B cell (primary cell): Measurements from ENCODE around the gene ADGRA1. TPM values are rescaled to one million over a fixed set of nuclear protein-coding genes. Genes with fewer than 3 reads are reported as not detected.

Experiments
- ATAC-seq: fragments of 200-7000 bp; cut with Tn5 transposase; one replicate; pipeline ENCODE4 v1.10.0; 2021; ENCODE audit warnings: low read depth, mild to moderate bottlenecking, moderate number of reproducible peaks, moderate library complexity
- CTCF ChIA-PET: fragments of 350-600 bp; sonication (Branson Sonifier 250); formaldehyde crosslinking; loops from one replicate; lab custom pipeline; 2021; ENCODE audit warnings: antibody characterized with exemption, inconsistent platforms; lab: Charles Lee
- POLR2A ChIA-PET: fragments of 350-600 bp; sonication (Branson Sonifier 250); formaldehyde crosslinking; loops from one replicate; lab custom pipeline; 2021; ENCODE audit warnings: antibody characterized with exemption; lab: Charles Lee
- DNase-seq: peaks from one replicate; pipeline ENCODE4 v3.0.0; 2013
- H2AFZ ChIP-seq: 2 replicates; pipeline ENCODE4 v1.6.1; 2012; ENCODE audit warnings: mild to moderate bottlenecking, low read depth, low read length; ENCODE audit not compliant: insufficient read depth, poor library complexity, severe bottlenecking
- H3K27ac ChIP-seq, 2 donors: 1 replicate in 1 of 2; 2 replicates in 1 of 2; pipeline ENCODE4 v1.5.1; 2012 to 2013; ENCODE audit warnings: low read length in 2 of 2, mild to moderate bottlenecking in 2 of 2, moderate library complexity in 1 of 2
- H3K27me3 ChIP-seq, 4 experiments: fragments of 200-600 bp in 1 of 4; sonication (generic) in 1 of 4; replicated peaks in 1 of 4; 1 replicate in 2 of 4; 2 replicates in 2 of 4; pipeline versions ENCODE4 v1.6.1 to v1.7.0; 2013 to 2016; ENCODE audit warnings: low read length in 3 of 4, mild to moderate bottlenecking in 2 of 4, mixed read lengths in 1 of 4, moderate library complexity in 1 of 4; ENCODE audit not compliant: insufficient read depth in 4 of 4, control insufficient read depth in 3 of 4; ENCODE audit errors: control extremely low read depth in 1 of 4
- H3K36me3 ChIP-seq, 2 experiments: replicated peaks in 1 of 2; 1 replicate in 1 of 2; 2 replicates in 1 of 2; pipeline versions ENCODE4 v1.6.1 to v1.7.1; 2013; ENCODE audit warnings: low read length in 1 of 2; ENCODE audit not compliant: insufficient read depth in 2 of 2, control insufficient read depth in 1 of 2; ENCODE audit errors: control extremely low read depth in 1 of 2, extremely low read depth in 1 of 2
- H3K4me1 ChIP-seq, 2 donors: fragments of 200-600 bp in 1 of 2; sonication (generic) in 1 of 2; 1 replicate in 1 of 2; 2 replicates in 1 of 2; pipeline versions ENCODE4 v1.5.1 to v1.6.1; 2013 to 2017; ENCODE audit warnings: low read length in 2 of 2; ENCODE audit not compliant: control insufficient read depth in 2 of 2, insufficient read depth in 2 of 2
- H3K4me2 ChIP-seq: replicated peaks from 2 replicates; pipeline ENCODE3; 2012; ENCODE audit warnings: mild to moderate bottlenecking, low read depth, low read length; ENCODE audit not compliant: poor library complexity, severe bottlenecking
- H3K4me3 ChIP-seq, 5 experiments: fragments of 200-600 bp in 1 of 5; sonication (generic) in 1 of 5; 1 replicate in 3 of 5; 2 replicates in 2 of 5; pipeline versions ENCODE4 v1.5.1 to v1.7.0; 2011 to 2016; ENCODE audit warnings: low read length in 4 of 5, mild to moderate bottlenecking in 4 of 5, low read depth in 2 of 5, control low read depth in 1 of 5, moderate library complexity in 1 of 5; ENCODE audit not compliant: insufficient read depth in 1 of 5; ENCODE audit errors: control extremely low read depth in 1 of 5, extremely low read depth in 1 of 5
- H3K79me2 ChIP-seq: fragments of 200-600 bp; sonication (generic); one replicate; pipeline ENCODE4 v1.6.0; 2016; ENCODE audit warnings: low read length; ENCODE audit not compliant: control insufficient read depth, insufficient read depth
- H3K9ac ChIP-seq: fragments of 200-600 bp; sonication (generic); 2 replicates; pipeline ENCODE4 v1.6.1; 2017; ENCODE audit warnings: mild to moderate bottlenecking, low read length, moderate library complexity
- H3K9me3 ChIP-seq, 3 donors: one replicate each; pipeline versions ENCODE4 v1.6.1 to v1.7.1; 2013; ENCODE audit warnings: low read length in 2 of 3; ENCODE audit not compliant: control insufficient read depth in 2 of 3, insufficient read depth in 1 of 3; ENCODE audit errors: control extremely low read depth in 1 of 3
- H4K20me1 ChIP-seq: 2 replicates; pipeline ENCODE4 v1.6.0; 2012; ENCODE audit warnings: mild to moderate bottlenecking, low read length; ENCODE audit not compliant: insufficient read depth, control insufficient read depth, poor library complexity, severe bottlenecking
- H3K27ac Mint-ChIP-seq: one replicate; pipeline ENCODE4 v1.8.0; 2021; ENCODE audit warnings: mixed read lengths
- H3K27me3 Mint-ChIP-seq: one replicate; pipeline ENCODE4 v1.8.0; 2021; ENCODE audit warnings: mixed read lengths
- H3K4me1 Mint-ChIP-seq: one replicate; pipeline ENCODE4 v1.8.0; 2021; ENCODE audit warnings: mixed read lengths
- H3K4me3 Mint-ChIP-seq: one replicate; pipeline ENCODE4 v1.8.0; 2021; ENCODE audit warnings: mixed read lengths
- H3K9me3 Mint-ChIP-seq: one replicate; pipeline ENCODE4 v1.8.0; 2022; ENCODE audit warnings: mixed read lengths; ENCODE audit not compliant: insufficient read depth
- EZH2 ChIP-seq: IDR thresholded peaks from 2 replicates; pipeline ENCODE4 v1.6.1; 2012; ENCODE audit warnings: borderline replicate concordance, low read depth, mild to moderate bottlenecking, moderate library complexity, low read length; ENCODE audit not compliant: insufficient read depth, poor library complexity, severe bottlenecking
- WGBS: methylation state at CpG from one replicate; pipeline ENCODE4 v1.1.5; 2013; ENCODE audit warnings: missing lambda C conversion rate; ENCODE audit not compliant: insufficient coverage; 5-methylcytosine and 5-hydroxymethylcytosine counted together
- intact Hi-C: fragments of 100-400 bp; cut with micrococcal nuclease; formaldehyde crosslinking; loops from one replicate; pipeline ENCODE4 v1.10.0; 2022
- polyA plus RNA-seq: library from polyadenylated mRNA; depleted of rRNA; stranded (reverse); fragments of >200 nt; gene quantifications from 2 replicates; pipeline ENCODE4 v1.2.3, GENCODE V29; 2012
- total RNA-seq, 2 donors: library from RNA; stranded (reverse); fragments of 120-200 nt in 1 of 2; gene quantifications; 1 replicate in 1 of 2; 2 replicates in 1 of 2; pipeline versions ENCODE4 v1.2.3 to v1.2.4, GENCODE V29; 2013 to 2022
- TF ChIP-seq, protein P1 (sequence below): fragments of 200-600 bp; IDR thresholded peaks from one replicate; pipeline ENCODE4 v1.8.0; 2022; ENCODE audit warnings: antibody characterized with exemption, mild to moderate bottlenecking

Gene ADGRA1
- total and polyA plus RNA-seq, 2 donors (not counting 1 experiment from before 2014, with no cell fraction given) = not detected

DNA sequence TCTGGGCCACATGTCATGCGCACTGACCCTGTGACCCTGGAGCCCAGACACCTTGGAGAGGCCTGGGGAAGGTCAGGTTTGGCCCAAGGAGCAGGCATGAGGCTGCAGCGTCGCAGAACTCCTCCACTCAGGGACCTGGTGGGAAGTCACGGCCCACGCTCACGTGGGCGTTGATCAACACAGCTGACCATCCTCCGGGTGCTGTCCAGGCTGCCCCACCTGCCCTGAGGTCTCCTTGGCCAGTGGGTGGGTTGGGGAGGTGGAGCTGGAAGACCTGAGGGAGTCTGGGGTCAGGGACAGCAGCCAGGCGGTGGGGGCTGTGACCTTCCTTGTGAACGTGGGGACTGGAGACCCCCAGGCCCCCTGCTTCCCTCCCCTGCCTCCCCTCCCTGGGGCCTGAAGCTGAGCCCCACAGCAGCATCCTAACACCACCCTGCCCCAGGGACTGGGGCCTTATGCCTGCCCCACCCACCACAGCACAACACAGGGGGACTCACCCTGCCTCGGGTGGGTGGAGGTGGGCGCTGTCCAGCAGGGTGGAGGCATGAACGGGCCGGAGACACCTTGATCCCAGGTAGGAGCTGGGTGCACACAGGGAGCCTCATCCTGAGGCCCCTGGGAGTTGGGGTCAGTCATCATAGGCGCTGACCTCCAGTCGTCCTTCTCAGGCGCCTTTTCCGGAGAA is 44.0 kb upstream of the ADGRA1 start:
- Histone ChIP-seq H3K9me3 (peaks cover 0 to 14% (median 0%) of the 10 kb centered on the region in 3 donors), H3K79me2 (no peaks in the 10 kb centered on the region), H3K4me2 (no peak overlapping the region), H3K4me3 (no peak overlapping the region), H4K20me1 (no peaks in the 10 kb centered on the region), H3K9ac (no peak overlapping the region), H2AFZ (no peak overlapping the region), H3K36me3 (no peaks in the 10 kb centered on the region), H3K27me3 (no peaks in the 10 kb centered on the region), H3K27ac (no peak overlapping the region), H3K4me1 (no peaks in the 10 kb centered on the region)
- CTCF ChIA-PET = no interaction called here
- TF ChIP-seq EZH2 = no peak
- TF ChIP-seq, protein P1, sequence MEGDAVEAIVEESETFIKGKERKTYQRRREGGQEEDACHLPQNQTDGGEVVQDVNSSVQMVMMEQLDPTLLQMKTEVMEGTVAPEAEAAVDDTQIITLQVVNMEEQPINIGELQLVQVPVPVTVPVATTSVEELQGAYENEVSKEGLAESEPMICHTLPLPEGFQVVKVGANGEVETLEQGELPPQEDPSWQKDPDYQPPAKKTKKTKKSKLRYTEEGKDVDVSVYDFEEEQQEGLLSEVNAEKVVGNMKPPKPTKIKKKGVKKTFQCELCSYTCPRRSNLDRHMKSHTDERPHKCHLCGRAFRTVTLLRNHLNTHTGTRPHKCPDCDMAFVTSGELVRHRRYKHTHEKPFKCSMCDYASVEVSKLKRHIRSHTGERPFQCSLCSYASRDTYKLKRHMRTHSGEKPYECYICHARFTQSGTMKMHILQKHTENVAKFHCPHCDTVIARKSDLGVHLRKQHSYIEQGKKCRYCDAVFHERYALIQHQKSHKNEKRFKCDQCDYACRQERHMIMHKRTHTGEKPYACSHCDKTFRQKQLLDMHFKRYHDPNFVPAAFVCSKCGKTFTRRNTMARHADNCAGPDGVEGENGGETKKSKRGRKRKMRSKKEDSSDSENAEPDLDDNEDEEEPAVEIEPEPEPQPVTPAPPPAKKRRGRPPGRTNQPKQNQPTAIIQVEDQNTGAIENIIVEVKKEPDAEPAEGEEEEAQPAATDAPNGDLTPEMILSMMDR = no peak
- no peak for DNase-seq
- no peaks in the 10 kb centered on the region for H3K9me3 Mint-ChIP-seq
- intact Hi-C loops = no loop called here
- no peak overlapping the region for H3K27ac Mint-ChIP-seq
- POLR2A ChIA-PET = no interaction called here
- no peak overlapping the region for H3K4me3 Mint-ChIP-seq
- H3K4me1 Mint-ChIP-seq = no peaks in the 10 kb centered on the region
- 91% methylated on average over 16 of the region's 18 CpGs for WGBS
- ATAC-seq = no peak
- H3K27me3 Mint-ChIP-seq = peaks cover 4% of the 10 kb centered on the region

DNA sequence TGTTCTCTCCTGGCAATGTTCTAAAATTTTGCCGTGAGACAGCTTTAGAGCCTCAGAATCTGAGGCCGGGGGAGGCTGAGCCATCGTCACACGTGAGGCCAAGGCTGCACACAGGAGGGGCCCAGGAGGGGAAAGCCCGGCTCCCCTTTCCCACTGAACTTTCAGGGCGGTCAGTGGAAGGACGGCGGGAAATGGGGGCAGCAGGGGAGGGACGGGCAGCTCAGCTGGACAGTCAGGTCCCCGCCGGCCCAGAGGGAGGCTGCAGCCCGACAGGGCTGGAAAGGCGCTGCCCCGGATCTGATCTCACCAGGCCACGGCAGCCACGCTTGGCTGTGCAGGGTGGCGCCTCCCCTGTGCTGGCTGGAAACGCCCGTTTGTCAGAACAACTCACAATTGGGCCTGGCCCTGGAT is 43.3 kb upstream of the ADGRA1 start:
- H3K4me2 ChIP-seq = no peak overlapping the region
- TF ChIP-seq EZH2 = no peak
- TF ChIP-seq, protein P1 = no peak
- ChIA-PET CTCF (no interaction called here), POLR2A (no interaction called here)
- H3K9ac ChIP-seq = no peak overlapping the region
- Mint-ChIP-seq H3K27ac (no peak overlapping the region), H3K9me3 (no peaks in the 10 kb centered on the region), H3K27me3 (peaks cover 3% of the 10 kb centered on the region), H3K4me3 (no peak overlapping the region), H3K4me1 (no peaks in the 10 kb centered on the region)
- no peaks in the 10 kb centered on the region for H3K27me3 ChIP-seq
- no peak for DNase-seq
- no peaks in the 10 kb centered on the region for H3K79me2 ChIP-seq
- no peak for ATAC-seq
- no peak overlapping the region for H2AFZ ChIP-seq
- no peaks in the 10 kb centered on the region for H4K20me1 ChIP-seq
- no peak overlapping the region for H3K27ac ChIP-seq
- H3K4me3 ChIP-seq = no peak overlapping the region
- 90% methylated on average over 19 of the region's 19 CpGs for WGBS
- H3K4me1 ChIP-seq = no peaks in the 10 kb centered on the region
- intact Hi-C loops = no loop called here
- no peaks in the 10 kb centered on the region for H3K36me3 ChIP-seq
- H3K9me3 ChIP-seq = peaks cover 0 to 14% (median 0%) of the 10 kb centered on the region in 3 donors
